HG03521 (cell line): ENCODE results near the gene ARID5B.

Experiments used
- ATAC-seq: cut with Tn5 transposase; IDR thresholded peaks from one replicate; pipeline ENCODE4 v1.9.1; 2021; ENCODE audit warnings: mild to moderate bottlenecking, moderate library complexity; ENCODE audit not compliant: unreplicated experiment

Gene ARID5B

DNA sequence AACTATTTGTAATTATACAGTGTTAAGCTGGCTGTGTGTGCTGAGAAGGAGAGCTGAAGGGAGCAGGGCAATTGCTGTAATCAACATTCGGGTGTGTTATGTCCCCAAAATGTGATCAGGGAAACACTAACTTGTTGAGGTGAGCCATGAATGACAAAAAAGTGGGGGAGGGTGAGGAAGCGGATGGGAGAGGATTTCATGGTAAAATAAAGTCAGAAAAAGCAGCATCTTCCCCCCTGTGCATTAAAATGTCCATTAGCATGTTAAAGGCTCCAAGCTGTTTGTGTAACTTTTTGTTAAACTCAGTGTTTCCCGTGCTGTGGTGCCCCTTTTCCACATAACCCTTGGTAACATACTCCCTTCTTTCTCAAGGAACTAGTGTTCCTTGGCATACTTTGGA, 84.9 kb downstream of the ARID5B start:
- no peak for ATAC-seq

DNA sequence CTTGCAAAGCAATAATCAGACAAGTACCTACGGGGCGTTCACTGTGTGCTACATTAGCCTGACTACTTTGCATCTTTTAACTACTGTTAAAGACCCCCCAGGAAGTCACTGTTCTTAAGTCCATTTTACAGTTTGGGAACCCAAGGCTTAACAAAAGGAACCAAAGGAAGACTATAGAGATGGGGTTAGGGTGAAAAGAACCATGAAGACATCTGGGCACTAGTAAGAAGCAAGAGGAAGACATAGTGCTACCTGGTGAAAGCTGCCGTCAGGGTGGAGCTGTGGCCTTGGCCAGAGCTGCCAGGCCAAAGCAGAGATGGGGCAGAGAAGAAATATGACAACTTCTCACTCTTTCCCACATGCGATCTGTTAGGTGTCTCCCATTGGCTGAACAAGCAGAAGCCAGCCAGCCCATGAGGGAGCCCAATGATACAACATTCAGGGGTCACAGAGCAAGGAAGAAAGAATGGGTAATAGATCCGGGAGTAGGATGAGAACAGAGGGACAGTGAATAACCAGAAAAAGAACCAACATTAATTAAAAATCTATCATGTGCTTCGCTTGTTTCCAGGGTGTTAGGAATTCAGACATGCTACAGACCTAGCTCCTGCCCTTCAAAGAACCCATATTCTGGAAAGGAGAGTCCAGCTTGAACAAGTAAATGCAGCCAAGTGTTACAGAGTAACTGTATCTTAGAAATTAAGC, 85.4 kb downstream of the ARID5B start:
- ATAC-seq, result no peak

DNA sequence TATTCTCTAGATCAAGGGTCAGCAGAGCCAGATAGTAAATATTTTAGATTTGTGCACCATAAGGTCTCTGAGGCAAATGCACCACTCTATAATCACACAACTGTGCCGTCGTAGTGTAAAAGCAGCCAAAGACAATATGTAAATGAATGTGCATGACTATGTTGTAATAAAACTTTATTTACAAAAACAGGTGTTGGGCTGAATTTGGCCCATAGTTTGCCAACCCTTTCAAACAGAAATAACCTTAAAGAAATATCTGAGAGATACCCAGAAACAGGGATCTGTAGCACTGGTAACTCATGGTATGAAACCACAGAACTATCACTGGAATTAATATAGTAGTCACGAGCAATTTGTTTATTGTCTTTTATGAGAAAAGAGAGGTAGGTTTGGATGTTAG, 86.0 kb downstream of the ARID5B start:
- peak; percentile 2 for ATAC-seq

DNA sequence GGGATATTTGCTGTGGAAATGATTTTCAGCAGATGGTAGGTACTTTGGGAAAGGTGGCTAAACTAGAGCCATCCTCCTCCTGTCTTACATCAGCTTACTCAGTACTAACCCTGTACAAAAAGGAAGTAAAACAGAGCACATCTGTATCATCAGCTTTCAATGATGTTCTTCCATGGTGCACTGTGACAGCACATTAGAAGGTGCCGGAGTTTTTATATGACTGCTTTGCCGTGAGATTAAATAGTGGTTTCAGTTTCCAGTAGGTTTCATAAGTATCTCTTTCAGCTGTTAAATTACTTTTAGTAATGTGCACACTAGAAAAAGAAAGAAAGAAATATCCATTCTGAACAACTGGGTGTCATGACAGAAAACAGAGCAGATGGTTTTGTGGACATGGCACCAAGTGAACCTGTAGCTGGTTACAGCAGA, 86.5 kb downstream of the ARID5B start:
- peak; percentile 96 for ATAC-seq

DNA sequence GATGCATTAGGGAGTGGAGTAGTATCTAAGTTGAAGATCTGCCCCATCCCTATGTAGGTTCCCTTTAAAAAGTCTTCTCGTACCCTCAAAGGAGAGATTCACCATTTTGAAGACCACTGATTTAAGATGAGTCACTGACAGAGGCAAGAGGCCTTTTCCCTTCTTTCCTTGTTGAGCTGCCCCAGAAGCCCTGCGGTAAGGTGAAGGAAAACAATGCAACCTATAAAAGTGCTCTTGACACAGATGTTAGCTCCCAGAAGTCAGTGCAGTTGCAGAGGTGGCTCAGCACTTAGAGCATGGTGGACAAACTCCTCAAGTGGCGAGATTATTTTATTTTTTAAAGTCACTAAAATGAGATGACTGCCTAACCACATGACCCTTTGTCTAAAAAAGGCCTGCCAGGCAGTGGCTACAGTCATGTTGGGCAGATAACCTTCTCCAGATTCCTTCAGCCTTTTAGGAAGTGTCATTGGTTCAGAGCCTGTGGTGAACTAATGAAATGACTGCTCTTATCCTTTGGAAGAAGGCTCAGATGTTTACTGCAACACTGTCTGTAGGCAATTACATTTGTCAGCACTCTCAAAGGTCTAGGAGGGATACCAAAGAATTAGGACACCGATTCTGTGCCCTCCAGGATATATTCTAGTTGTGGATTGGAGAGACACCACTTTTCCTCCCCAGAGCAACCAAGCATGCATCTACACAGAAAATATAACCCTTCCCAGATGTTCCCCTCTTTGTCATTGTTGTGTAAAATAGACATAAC, 88.7 kb downstream of the ARID5B start:
- no peak for ATAC-seq

DNA sequence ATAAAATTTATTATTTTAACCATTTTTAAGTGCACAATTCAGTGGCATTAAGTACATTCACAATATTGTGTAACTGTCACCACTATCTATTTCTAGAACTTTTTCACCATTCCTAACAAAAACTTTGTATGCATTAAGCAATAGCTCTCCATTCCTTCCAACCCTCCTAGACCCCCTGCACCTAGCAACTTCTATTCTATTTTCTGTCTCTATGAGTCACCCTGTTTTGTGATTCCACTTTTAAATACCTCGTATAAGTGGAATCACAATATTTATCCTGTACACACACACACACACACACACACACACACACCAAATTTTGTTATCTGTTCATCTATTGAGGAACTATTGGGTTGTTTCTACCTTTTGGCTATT, 89.2 kb downstream of the ARID5B start:
- ATAC-seq, result no peak

DNA sequence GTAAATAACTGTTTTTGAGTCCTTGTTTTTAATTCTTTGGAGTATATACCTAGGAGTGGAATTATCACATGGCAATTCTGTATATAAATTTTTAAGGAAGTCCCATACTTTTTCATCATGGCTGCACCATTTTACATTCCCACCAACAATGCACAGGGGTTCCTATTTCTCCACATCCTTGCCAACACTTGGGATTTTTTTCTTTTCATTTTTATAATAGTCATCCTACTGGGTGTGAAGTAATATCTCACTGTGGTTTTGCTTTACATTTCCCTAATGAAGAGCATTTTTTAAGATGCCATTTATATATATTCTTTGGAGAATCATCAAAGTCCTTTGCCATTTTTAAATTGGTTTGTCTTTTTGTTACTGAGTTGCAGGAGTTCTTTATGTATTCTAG, 89.7 kb downstream of the ARID5B start:
- ATAC-seq, result no peak

DNA sequence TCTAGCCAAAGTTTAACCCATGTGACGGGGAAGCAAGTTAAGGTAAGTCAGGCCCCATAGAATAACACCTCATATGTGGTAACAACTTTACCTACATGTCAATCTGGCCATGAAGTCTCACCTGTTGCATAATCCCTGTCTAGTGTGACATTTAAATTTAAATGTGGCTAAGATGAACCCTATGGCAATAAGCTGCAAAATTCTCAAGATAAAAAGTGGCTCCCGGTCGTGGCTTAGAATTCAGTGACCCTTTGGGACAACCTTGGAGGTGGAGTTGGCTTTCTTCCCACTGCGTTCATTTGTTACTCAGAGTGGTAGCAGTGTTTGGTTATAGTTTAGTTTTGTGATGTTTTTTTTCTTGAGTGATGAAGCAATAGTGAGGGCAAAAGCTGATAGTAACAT, 90.6 kb downstream of the ARID5B start:
- ATAC-seq, result no peak

DNA sequence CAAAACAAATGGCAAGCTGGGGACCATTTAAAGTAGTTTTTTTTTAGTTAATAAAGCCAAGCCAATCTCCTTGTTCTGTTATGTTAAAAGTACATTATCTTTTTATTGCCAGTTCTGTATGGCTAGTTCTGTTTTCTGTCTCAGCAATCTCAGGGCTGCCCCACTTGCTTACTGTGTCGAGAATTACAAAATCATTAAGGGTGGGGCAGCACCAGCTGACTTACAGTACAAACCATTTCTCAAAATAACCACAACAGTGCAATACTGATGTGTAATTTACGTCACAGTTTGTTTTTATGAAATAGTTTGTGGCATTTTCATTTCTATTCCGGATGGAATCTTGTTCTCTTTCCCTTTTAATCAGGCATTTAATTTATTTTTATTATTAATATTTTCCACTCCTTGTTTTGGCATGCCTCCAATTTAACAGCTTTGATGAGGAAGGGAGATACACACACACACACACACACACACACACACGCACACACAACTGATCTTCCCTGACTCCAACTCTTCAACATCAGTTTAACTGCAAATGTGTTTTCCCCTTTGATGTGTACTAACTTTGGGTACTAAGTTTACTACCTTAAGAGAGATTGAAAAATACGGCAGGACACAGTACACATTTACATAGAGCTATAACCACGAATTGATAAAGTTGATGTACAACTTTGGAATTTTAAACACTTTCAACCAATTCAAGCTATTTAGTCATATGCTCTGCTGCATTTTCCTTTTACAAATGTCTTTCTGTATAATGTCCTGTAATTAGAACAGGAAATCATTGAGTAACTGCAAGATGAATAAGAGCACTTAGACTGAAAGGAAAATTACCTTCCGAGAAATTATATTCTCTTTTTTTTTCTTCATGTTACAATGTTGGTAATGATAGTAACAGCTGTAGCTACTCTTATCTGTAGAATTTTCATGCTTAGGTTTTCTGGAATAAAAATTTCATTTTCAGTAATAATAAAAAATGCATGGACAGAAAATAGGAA, 91.5 kb downstream of the ARID5B start:
- peak; percentile 37 for ATAC-seq

DNA sequence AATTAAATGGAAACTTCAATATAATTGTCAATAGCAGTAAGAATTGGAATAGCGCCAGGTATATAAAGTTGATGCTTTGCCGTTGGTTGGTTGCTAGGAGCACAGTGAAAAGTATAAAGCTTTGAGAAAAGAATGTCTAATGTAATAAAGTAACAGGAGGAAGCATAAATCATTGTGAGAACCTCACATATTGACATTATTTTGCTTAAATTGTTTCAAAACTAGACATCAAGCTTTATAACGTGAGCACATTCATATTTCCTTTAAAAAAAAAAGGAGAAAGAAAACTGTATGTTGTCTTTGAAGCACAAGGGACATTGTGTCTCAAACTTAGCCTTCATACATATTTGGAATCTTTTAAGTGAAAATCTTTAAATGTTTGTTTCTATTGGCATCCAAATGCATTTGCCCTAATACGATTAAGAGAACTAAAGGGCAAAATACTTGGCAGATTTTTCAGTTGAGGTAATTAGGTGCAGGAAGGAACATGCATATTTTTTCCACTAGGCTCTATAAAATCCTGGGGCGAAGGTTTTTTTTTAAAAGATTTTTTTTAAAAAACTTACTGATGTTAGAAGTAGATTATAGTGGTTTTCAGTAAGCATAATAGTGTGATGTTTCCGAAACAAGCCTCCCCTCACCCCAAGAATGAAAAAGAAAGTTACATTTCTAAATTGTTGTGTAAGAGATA, 92.4 kb downstream of the ARID5B start:
- ATAC-seq, result no peak

DNA sequence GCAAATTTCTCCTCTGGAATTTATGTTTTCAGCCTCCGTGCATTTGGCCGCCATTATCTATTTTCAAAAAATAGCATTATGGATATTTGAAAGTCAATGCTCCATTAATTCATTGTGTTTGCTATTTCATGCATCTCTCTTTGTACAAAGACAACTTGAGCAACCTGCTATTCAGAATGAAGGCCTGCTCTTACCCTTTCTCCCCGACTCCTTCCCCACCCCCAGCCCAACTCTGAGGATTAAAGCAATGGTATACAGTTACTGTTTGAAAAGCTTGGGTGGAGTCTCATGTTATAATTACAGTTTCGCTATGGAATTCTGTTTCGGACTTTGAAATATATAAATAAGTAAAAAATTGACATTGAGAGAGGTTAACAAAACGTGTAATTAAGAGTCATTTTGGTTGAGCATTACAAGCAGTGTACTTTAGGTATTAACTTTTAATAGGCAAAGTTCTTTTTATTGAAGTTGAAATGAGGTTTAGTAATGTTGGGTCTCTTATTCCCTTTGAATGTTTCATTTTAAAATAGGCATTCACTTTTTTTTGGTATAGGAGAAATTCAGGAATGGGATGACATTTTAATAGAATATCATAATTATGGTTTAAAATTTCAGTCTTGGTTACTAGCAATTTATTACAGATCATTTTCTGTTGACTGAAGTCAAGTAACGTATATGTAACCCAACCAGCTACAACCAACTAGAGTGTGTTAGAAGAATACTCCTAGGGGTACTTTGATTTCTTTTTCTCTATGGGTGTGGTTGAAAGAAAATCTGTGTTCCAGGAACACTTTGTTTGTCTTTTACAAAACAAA, 93.1 kb downstream of the ARID5B start:
- no peak for ATAC-seq

DNA sequence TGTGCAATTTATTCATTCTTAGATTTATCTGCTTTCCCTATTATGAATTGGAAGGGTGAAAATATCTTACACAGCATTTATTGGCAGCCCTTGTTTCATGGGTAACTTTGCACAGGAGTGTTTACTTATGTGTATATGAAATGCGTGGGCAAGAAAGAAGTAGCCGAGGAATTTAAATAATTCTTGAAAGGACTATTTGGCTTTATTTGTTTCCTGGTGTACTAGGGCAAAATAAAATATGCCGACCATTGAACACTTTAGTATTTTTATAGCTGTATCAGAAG, 93.7 kb downstream of the ARID5B start:
- no peak for ATAC-seq

DNA sequence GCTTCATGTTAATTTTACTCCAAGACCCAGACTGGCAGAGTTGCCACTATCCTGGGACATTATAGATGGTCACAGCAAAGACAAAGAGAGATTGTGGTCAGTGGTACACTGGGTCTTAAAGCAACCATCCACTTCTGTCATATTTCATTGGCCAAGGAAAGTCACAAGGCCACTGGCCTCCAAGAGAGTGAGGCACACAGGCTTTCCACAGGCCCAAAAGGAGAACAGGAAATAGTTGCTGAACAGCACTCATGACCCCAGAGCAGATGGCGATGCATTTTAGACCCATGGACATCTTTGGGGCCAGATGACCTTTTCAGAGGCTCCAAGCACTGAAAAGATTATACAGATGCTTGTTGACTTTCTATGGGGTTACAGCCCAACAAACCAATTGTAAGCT, 97.4 kb downstream of the ARID5B start:
- ATAC-seq, result no peak

DNA sequence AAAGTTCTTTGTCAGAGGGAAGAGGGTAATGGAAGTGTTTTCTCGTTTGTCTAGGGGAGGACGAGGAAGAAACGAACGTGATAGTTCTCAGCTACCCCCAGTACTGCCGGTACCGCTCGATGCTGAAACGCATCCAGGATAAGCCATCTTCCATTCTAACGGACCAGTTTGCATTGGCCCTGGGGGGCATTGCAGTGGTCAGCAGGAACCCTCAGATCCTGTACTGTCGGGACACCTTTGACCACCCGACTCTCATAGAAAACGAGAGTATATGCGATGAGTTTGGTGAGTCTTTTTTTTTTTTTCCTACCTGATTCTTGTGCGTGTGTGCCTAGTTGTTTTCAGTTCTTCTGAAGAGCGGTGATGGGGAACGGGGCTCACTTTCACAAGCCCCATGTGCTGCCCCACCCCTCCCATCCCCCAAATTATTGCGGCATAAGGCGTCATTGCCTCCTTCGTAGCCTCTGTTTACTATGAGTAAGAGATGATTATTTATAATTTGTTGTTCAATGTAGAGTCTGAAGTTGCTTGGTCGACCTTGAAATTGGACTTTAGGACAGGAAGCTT, 98.6 kb downstream of the ARID5B start:
- ATAC-seq, result peak; percentile 85

DNA sequence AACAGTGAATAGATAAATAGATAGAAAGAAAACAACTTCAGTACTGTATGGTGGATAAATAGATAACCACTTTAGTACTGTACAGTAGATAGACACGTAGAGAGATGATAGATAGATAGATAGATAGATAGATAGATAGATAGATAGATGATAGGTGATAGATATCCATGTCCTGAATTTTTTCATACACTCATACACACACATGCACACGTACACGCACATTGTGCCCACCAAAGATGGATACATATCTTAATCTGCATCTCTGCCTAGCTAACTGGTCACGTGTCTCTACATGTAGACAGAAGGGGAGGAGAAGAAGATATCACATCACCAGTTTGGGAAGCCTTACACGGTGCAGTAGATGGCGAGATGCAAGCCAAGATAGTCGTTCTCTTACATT, 99.2 kb downstream of the ARID5B start:
- ATAC-seq, result no peak

DNA sequence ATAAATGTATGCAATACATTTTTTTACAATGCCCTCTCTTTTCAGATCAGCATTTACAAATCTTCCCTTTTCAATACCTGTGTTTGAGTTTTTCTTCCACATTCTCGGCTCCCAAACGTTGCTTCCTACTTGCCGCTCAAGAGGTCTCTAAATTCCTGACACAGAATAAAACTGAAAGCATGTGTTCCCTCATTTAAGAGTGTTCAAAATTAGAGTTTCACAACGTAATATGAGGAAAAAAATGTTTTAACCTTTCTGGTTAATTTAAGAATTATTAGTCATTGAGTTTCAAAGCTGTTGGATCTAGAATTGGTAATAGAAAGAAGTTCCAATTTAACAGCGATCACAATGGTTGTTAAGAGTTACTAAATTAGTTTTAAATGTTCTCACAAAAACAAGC, 100.4 kb downstream of the ARID5B start:
- ATAC-seq, result no peak

DNA sequence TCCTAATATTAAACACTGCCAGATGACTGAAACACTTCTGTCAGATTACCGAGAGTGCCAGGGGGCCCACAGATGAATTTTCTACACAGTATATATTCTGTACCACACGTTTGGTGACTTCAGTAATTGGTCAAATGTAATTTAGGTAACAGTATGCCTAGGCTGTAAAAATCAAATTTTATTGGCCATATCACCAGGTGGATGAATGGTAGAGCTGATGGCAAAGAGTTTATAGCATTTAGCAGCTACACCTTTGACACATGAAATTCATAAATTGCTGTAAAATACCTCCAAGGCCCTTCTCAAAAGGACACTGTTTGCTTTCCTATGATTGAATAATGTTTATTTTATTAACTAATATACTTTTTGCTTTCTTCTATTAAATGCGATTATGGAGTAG, 101.3 kb downstream of the ARID5B start:
- no peak for ATAC-seq

DNA sequence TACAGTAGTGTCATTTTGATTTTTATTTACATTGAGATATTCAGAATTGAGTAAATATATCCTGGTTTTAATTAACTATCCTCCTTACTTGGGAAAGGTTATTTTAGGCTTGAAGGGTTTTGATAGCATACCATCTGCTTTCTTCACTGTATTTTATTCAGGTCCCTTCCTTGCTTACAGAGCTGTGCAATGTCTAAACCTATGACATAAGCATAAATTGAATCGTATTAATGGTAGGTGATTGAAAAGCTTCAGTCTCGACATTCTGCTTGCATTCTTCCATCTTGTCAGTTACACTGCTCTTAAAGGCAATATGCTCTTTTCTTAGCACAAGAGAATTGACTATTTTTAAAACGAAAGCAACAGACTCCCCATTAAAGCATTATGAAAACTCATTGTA, 102.5 kb downstream of the ARID5B start:
- ATAC-seq, result no peak

DNA sequence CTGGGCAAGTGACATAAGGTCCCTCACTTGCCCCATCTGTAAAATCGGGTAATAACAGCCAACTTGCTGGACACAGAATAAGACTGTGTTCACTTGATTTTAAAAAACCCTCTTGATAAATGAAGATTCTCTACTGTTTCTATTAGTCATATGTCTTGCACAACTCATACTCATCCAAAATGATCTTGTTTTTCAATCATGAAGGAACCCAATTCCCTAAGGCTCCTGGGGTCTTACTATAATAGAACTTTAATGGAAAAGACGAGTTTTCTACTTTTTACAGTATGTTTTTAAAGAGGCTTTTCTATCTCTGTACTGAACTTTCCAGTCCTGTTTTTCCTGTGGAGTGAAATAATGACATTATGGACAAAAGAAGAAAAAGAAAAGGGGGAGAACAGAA, 103.8 kb downstream of the ARID5B start:
- no peak for ATAC-seq

DNA sequence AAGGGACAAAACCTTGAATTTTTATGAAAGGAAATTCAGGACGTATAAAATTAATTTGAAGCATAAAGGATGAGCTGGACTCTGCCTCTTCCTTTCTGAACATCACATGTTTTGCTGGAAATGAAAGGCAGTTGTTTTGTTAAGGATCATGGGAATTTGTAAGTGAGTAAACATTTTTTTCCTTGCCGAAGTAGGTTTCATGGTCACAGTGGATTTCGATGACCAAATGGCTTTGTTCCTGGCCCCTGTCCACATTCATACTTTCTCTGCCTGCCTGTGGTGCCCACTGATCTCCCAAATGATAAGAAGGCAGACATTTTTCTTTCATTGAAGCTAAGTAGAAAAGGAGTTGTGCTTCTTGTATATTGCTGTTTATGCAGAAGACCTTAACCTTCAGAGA, 104.2 kb downstream of the ARID5B start:
- no peak for ATAC-seq
